Stomach (tissue), 9 donors: ENCODE data around the gene CEBPB. TPM values are rescaled to one million over a fixed set of nuclear protein-coding genes. Genes with fewer than 3 reads are reported as not detected.

Experiments
- DNase-seq, 2 donors: peaks; one replicate each; pipeline versions ENCODE4 v3.0.0 to v3.0.0-alpha.2; 2013 to 2019
- H3K27ac ChIP-seq, 5 donors: fragments of 200-600 bp in 4 of 5; sonication (generic) in 4 of 5; one replicate each; pipeline ENCODE4 v1.5.1; 2013 to 2019; ENCODE audit warnings: mild to moderate bottlenecking in 1 of 5, moderate library complexity in 1 of 5
- H3K27me3 ChIP-seq, 3 donors: fragments of 200-600 bp; sonication (generic); one replicate each; pipeline ENCODE4 v1.5.1; 2017 to 2019; ENCODE audit warnings: mixed run types in 1 of 3
- H3K36me3 ChIP-seq, 4 donors: fragments of 200-600 bp; sonication (generic); 1 replicate in 3 of 4; 2 replicates in 1 of 4; pipeline ENCODE4 v1.5.1; 2016 to 2019
- H3K4me1 ChIP-seq, 4 donors: fragments of 200-600 bp; sonication (generic); one replicate each; pipeline ENCODE4 v1.5.1; 2016 to 2019
- H3K4me3 ChIP-seq, 4 donors: fragments of 200-600 bp; sonication (generic) in 3 of 4; one replicate each; pipeline ENCODE4 v1.5.1; 2016 to 2019; ENCODE audit warnings: mild to moderate bottlenecking in 1 of 4
- H3K9me3 ChIP-seq, 4 donors: fragments of 200-600 bp; sonication (generic); one replicate each; pipeline ENCODE4 v1.5.1; 2016 to 2019
- CTCF ChIP-seq, 7 experiments: fragments of 450-650 bp in 4 of 7; fragments of 200-600 bp in 3 of 7; sonication (generic) in 3 of 7; IDR thresholded peaks; one replicate each; pipeline ENCODE4 v1.5.1; 2016 to 2019; ENCODE audit warnings: antibody characterized with exemption in 7 of 7, control low read depth in 2 of 7, mild to moderate bottlenecking in 1 of 7
- EP300 ChIP-seq: sonication (generic); formaldehyde crosslinking; IDR thresholded peaks from one replicate; pipeline ENCODE4 v1.6.1; 2017; ENCODE audit warnings: antibody characterized with exemption
- POLR2A ChIP-seq, 4 donors: fragments of 450-650 bp; IDR thresholded peaks; one replicate each; pipeline ENCODE4 v1.6.1; 2016; ENCODE audit warnings: antibody characterized with exemption in 4 of 4, control low read depth in 2 of 4, mild to moderate bottlenecking in 1 of 4, moderate library complexity in 1 of 4
- POLR2AphosphoS5 ChIP-seq, 3 donors: sonication (generic); formaldehyde crosslinking; IDR thresholded peaks; one replicate each; pipeline ENCODE4 v1.6.1; 2016; ENCODE audit warnings: antibody characterized with exemption in 3 of 3
- WGBS, 5 donors: extraction: QIAGEN DNeasy Blood & Tissue Kit in 3 of 5; methylation state at CpG; one replicate each; pipeline versions ENCODE4 v1.1.5 to v1.1.7; 2013 to 2018; 5-methylcytosine and 5-hydroxymethylcytosine counted together
- intact Hi-C: fragments of 100-400 bp; cut with DNase I; formaldehyde crosslinking; loops from one replicate; pipeline ENCODE4 v1.15.1; 2023; ENCODE audit warnings: low total_unique reads
- polyA plus RNA-seq, 3 donors: library from polyadenylated mRNA; stranded (reverse); fragments of 200-250 nt; gene quantifications; one replicate each; pipeline ENCODE4 v1.2.3, GENCODE V29; 2013
- total RNA-seq, 5 donors: library from RNA; depleted of rRNA; stranded (reverse); fragments of >200 nt; gene quantifications; one replicate each; pipeline versions ENCODE4 v1.1.0 to v1.2.3, GENCODE V29; 2014 to 2016
- donor health status: healthy with polysubstance abuse.
- donor health status: Bipolar disorder and iron deficiency.
- donor health status: healthy.

CEBPB gene
- total and polyA plus RNA-seq, 8 donors: 21.1 to 200 (median 36.5) TPM

DNA sequence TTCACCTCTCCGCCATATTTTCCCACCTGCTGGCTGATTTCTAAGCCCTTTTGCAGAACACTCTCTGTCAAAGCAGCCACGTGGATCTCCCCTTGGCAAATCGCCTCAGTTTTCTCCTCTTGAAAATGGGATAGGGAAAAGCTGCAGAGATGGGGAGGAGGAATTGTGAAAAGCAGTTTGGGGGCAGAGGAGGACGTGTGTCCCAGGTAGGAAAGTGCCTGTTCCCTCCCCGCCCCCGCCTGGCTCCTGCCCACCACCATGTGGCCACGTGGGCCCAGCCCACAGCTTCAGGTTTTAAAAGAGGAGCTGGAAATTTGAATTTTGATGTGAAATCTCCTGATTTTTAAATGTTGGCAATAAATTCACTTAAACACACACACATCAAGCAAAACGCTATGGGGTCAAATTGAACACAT lies 3.6 kb upstream of the CEBPB start:
- intact Hi-C loops: loop anchor here (2.0 to 5.0 kb wide), 2 partner anchors 276 to 390 kb away; no protein-coding TSS in a partner anchor
- Histone ChIP-seq H3K9me3 (no peaks in the 10 kb centered on the region), H3K27ac (peak overlapping the region in 3 of 5 donors; percentile 60 to 98 (median 64)), H3K27me3 (no peaks in the 10 kb centered on the region), H3K4me3 (no peak overlapping the region), H3K36me3 (no peaks in the 10 kb centered on the region), H3K4me1 (peaks cover 10 to 31% (median 20%) of the 10 kb centered on the region in 4 donors)
- WGBS, 5 donors: 61 to 71% (median 67%) methylated on average over 8 of the region's 8 CpGs
- DNase-seq: no peak
- TF ChIP-seq POLR2A (IDR thresholded peaks at IDR 0.05): no peak
- no peak for TF ChIP-seq EP300
- TF ChIP-seq CTCF (IDR thresholded peaks at IDR 0.05): no peak
- no peak for TF ChIP-seq POLR2AphosphoS5 (IDR thresholded peaks at IDR 0.05)

- H3K4me1 ChIP-seq: peaks cover 10 to 31% (median 22%) of the 10 kb centered on the region in 4 donors
- H3K9me3 ChIP-seq: no peaks in the 10 kb centered on the region
- H3K27me3 ChIP-seq: no peaks in the 10 kb centered on the region
- no peaks in the 10 kb centered on the region for H3K36me3 ChIP-seq
- peak in 1 of 2 donors; percentile 68 for DNase-seq
- H3K4me3 ChIP-seq: no peak overlapping the region
- TF ChIP-seq EP300 (no peak), POLR2A (IDR thresholded peaks at IDR 0.05) (no peak), POLR2AphosphoS5 (IDR thresholded peaks at IDR 0.05) (no peak), CTCF (IDR thresholded peaks at IDR 0.05) (no peak)
- peak overlapping the region in 3 of 5 donors; percentile 60 to 98 (median 64) for H3K27ac ChIP-seq
- intact Hi-C loops: loop anchor here (2.0 to 5.0 kb wide), 2 partner anchors 275 to 390 kb away; no protein-coding TSS in a partner anchor
- 61 to 72% (median 66%) methylated on average over 11 to 12 of the region's 12 CpGs for WGBS, 5 donors
Observed at GRCh38 chr20:50187403-50188051, 3.1 kb upstream of the CEBPB start.

DNA sequence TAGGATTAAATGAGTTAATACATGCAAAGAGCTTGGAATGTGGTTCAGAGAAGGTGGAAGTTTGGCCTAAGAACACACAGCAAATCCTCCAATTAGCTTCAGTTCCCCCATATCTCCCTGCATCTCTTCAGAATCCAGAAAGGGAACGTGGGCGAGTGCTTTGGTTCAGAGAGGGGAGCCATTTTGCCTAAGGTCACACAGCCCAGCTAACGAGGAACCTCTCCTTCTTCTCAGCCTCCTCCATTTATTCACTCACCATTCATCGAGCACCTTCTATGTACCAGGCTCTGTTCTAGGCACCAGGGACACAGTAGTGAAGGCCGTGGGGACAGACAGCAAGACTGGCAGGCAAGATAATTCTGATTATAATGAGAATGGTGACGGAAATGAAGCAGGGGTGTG lies 2.3 kb upstream of the CEBPB start:
- DNase-seq: no peak
- no peaks in the 10 kb centered on the region for H3K27me3 ChIP-seq
- H3K4me3 ChIP-seq: no peak overlapping the region
- TF ChIP-seq CTCF (IDR thresholded peaks at IDR 0.05) (no peak), POLR2AphosphoS5 (IDR thresholded peaks at IDR 0.05) (no peak), EP300 (no peak), POLR2A (IDR thresholded peaks at IDR 0.05) (no peak)
- H3K36me3 ChIP-seq: peaks cover 0 to 6% (median 5%) of the 10 kb centered on the region in 4 donors
- H3K27ac ChIP-seq: peak overlapping the region in 1 of 5 donors; percentile 98
- no peaks in the 10 kb centered on the region for H3K9me3 ChIP-seq
- 92 to 95% (median 92%) methylated on average over 6 of the region's 6 CpGs for WGBS, 5 donors
- intact Hi-C loops: loop anchor here (5.0 kb wide), 1 partner anchor 389 kb away; no protein-coding TSS in a partner anchor
- peaks cover 12 to 37% (median 30%) of the 10 kb centered on the region in 4 donors for H3K4me1 ChIP-seq

DNA sequence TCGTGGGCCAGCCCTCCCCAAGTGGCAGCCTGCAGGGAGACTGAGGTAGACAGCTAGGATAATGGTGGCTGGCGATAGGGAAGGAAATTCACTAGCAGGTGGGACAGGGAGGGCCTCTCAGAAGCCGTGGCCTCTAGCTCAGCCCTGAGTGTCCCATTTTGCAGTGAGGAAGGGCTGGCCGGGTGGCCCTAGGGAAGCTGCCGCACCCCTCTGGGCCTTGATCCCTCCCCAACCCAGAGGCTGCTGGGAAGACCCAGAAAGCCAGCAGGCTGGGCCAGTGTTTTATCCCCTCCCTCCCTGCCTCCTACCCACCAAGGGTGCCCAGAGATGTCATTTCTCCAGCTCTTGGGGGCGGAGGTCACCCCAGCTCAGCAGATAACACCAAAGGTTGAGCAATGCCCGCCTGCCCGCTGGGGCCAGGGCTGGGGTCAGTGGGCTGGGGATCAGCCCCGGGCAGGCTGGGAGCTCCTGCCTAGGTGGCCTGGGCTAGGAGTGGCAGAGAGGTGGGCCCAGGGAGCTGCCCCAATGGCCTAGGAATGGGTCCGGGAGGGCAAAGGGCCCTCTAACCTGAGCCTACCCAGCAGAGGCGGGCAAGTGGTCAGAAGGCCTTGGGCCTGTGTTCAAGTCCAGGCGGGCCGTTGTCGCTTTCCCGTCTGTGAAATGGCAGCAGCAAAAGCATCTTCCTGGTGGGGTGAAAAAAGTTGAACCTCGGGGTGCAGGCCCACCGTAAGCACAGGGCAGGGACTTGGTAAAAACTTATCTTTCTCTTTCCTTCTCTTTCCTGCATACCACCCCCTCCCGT lies 1.6 kb upstream of the CEBPB start:
- peak overlapping the region in 4 of 5 donors; percentile 98 to 99 (median 99) for H3K27ac ChIP-seq
- H3K36me3 ChIP-seq: peaks cover 7 to 14% (median 11%) of the 10 kb centered on the region in 4 donors
- intact Hi-C loops: loop anchor here (5.0 kb wide), 1 partner anchor 388 kb away; no protein-coding TSS in a partner anchor
- DNase-seq: peak in 1 of 2 donors; percentile 27
- H3K4me3 ChIP-seq: no peak overlapping the region
- H3K27me3 ChIP-seq: no peaks in the 10 kb centered on the region
- peaks cover 20 to 45% (median 38%) of the 10 kb centered on the region in 4 donors for H3K4me1 ChIP-seq
- WGBS, 5 donors: 80 to 83% (median 81%) methylated on average over 16 to 18 of the region's 18 CpGs
- TF ChIP-seq CTCF (IDR thresholded peaks at IDR 0.05): no peak
- TF ChIP-seq EP300: no peak
- no peak for TF ChIP-seq POLR2A (IDR thresholded peaks at IDR 0.05)
- TF ChIP-seq POLR2AphosphoS5 (IDR thresholded peaks at IDR 0.05): no peak
- no peaks in the 10 kb centered on the region for H3K9me3 ChIP-seq
